IMR-90 (cell line): ENCODE data around the gene TAAR5. TPM values are rescaled to one million over a fixed set of nuclear protein-coding genes. Genes with fewer than 3 reads are reported as not detected.
"Not testable (repeated sequence)": the region's sequence is repeated elsewhere in the genome, so short reads cannot be mapped to it uniquely, and the experiment has no call there.

Source experiments
- ATAC-seq: fragments of 200-7000 bp; cut with Tn5 transposase; 2 replicates; pipeline ENCODE4 v1.9.1; 2020; ENCODE audit warnings: low read depth, mild to moderate bottlenecking, moderate library complexity
- BruUV-seq: library from RNA; stranded (reverse); fragments of 400-500 nt; replicated peaks from 2 replicates; lab custom pipeline; 2021; lab: Mats Ljungman, UMichigan
- CTCF ChIA-PET: fragments of 300-600 bp; formaldehyde crosslinking; extraction: SDS; loops from one replicate; lab custom pipeline; 2021; ENCODE audit warnings: antibody characterized with exemption; lab: Yijun Ruan, JAX
- POLR2A ChIA-PET: fragments of 300-600 bp; sonication (Branson Sonifier 250); formaldehyde crosslinking; loops from one replicate; lab custom pipeline; 2022; ENCODE audit warnings: antibody characterized with exemption; ENCODE audit not compliant: unreplicated experiment; lab: Charles Lee
- DNase-seq: peaks from one replicate; pipeline ENCODE4 v3.0.0; 2013
- H2AFZ ChIP-seq: replicated peaks from 2 replicates; pipeline ENCODE3; 2013; ENCODE audit warnings: low read length, mild to moderate bottlenecking; ENCODE audit not compliant: poor library complexity
- H2AK5ac ChIP-seq: 2 replicates; pipeline ENCODE4 v1.6.1; 2013; ENCODE audit warnings: low read depth, low read length, inconsistent platforms
- H2AK9ac ChIP-seq: replicated peaks from 2 replicates; pipeline ENCODE3; 2013; ENCODE audit warnings: mild to moderate bottlenecking, low read depth, low read length, moderate library complexity; ENCODE audit not compliant: poor library complexity
- H2BK120ac ChIP-seq: 2 replicates; pipeline ENCODE4 v1.6.1; 2013; ENCODE audit warnings: low read depth, low read length, inconsistent platforms
- H2BK15ac ChIP-seq: 3 replicates; pipeline ENCODE4 v1.6.1; 2013; ENCODE audit warnings: low read depth, low read length, inconsistent platforms
- H2BK20ac ChIP-seq: 2 replicates; pipeline ENCODE4 v1.6.1; 2013; ENCODE audit warnings: low read depth, mild to moderate bottlenecking, inconsistent platforms, low read length, moderate library complexity
- H2BK5ac ChIP-seq: 2 replicates; pipeline ENCODE4 v1.6.1; 2013; ENCODE audit warnings: mild to moderate bottlenecking, low read depth, low read length, inconsistent platforms; ENCODE audit not compliant: poor library complexity, severe bottlenecking
- H3K14ac ChIP-seq: replicated peaks from 2 replicates; pipeline ENCODE4 v1.6.1; 2013; ENCODE audit warnings: low read depth, low read length, inconsistent platforms
- H3K18ac ChIP-seq: 2 replicates; pipeline ENCODE4 v1.6.1; 2013; ENCODE audit warnings: low read depth, low read length, control low read depth
- H3K23ac ChIP-seq: 2 replicates; pipeline ENCODE4 v1.6.1; 2013; ENCODE audit warnings: low read depth, low read length, inconsistent platforms
- H3K27ac ChIP-seq: 2 replicates; pipeline ENCODE4 v1.5.1; 2013; ENCODE audit warnings: mild to moderate bottlenecking, control low read depth, low read length; ENCODE audit not compliant: insufficient read depth
- H3K27me3 ChIP-seq: 2 replicates; pipeline ENCODE4 v1.6.1; 2013; ENCODE audit warnings: low read length; ENCODE audit not compliant: control insufficient read depth, insufficient read depth
- H3K36me3 ChIP-seq: 2 replicates; pipeline ENCODE4 v1.6.1; 2013; ENCODE audit warnings: low read length, mixed read lengths; ENCODE audit not compliant: control insufficient read depth, insufficient read depth
- H3K4ac ChIP-seq: 2 replicates; pipeline ENCODE4 v1.6.1; 2013; ENCODE audit warnings: low read depth, low read length, inconsistent platforms
- H3K4me1 ChIP-seq: 2 replicates; pipeline ENCODE4 v1.6.1; 2013; ENCODE audit warnings: low read length, mixed read lengths; ENCODE audit not compliant: control insufficient read depth, insufficient read depth
- H3K4me2 ChIP-seq: 2 replicates; pipeline ENCODE4 v1.6.1; 2013; ENCODE audit warnings: low read depth, mild to moderate bottlenecking, control low read depth, low read length, moderate library complexity
- H3K4me3 ChIP-seq: 2 replicates; pipeline ENCODE4 v1.5.1; 2013; ENCODE audit warnings: low read depth, mild to moderate bottlenecking, control low read depth, low read length, moderate library complexity; ENCODE audit not compliant: insufficient read depth
- H3K56ac ChIP-seq: 2 replicates; pipeline ENCODE4 v1.6.1; 2013; ENCODE audit warnings: low read length, inconsistent platforms; ENCODE audit not compliant: insufficient read depth; ENCODE audit errors: extremely low read depth
- H3K79me1 ChIP-seq, 2 experiments: 2 replicates each; pipeline ENCODE4 v1.6.1; 2013; ENCODE audit warnings: low read length in 2 of 2, inconsistent platforms in 1 of 2, low read depth in 1 of 2
- H3K9ac ChIP-seq: 2 replicates; pipeline ENCODE4 v1.6.1; 2013; ENCODE audit warnings: low read depth, low read length, control low read depth
- H3K9me1 ChIP-seq: 2 replicates; pipeline ENCODE4 v1.6.1; 2013; ENCODE audit warnings: low read length, inconsistent platforms; ENCODE audit not compliant: insufficient read depth
- H3K9me3 ChIP-seq: 2 replicates; pipeline ENCODE4 v1.6.1; 2013; ENCODE audit warnings: low read length; ENCODE audit not compliant: control insufficient read depth, insufficient read depth
- H4K20me1 ChIP-seq: 2 replicates; pipeline ENCODE4 v1.6.1; 2013; ENCODE audit warnings: low read length, inconsistent platforms; ENCODE audit not compliant: insufficient read depth
- H4K5ac ChIP-seq: 2 replicates; pipeline ENCODE4 v1.6.1; 2013; ENCODE audit warnings: mild to moderate bottlenecking, low read depth, low read length, control low read depth
- H4K8ac ChIP-seq, 2 experiments: 2 replicates each; pipeline ENCODE4 v1.6.1; 2013; ENCODE audit warnings: low read depth in 2 of 2, low read length in 2 of 2, control low read depth in 1 of 2, inconsistent platforms in 1 of 2
- H4K91ac ChIP-seq: 2 replicates; pipeline ENCODE4 v1.6.1; 2013; ENCODE audit warnings: low read depth, low read length, inconsistent platforms; ENCODE audit not compliant: insufficient read depth
- WGBS, 2 experiments: methylation state at CpG; one replicate each; pipeline versions ENCODE4 v1.1.5 to v1.1.7; 2013; ENCODE audit warnings: missing lambda C conversion rate in 2 of 2; ENCODE audit not compliant: insufficient read length in 1 of 2; ENCODE audit errors: extremely low coverage in 2 of 2; 5-methylcytosine and 5-hydroxymethylcytosine counted together
- dilution Hi-C: fragments of 300-500 bp; cut with HindIII; formaldehyde crosslinking; loops from one replicate; pipeline ENCODE4 v1.14.3; 2018; ENCODE audit warnings: low sequenced_read_pairs; ENCODE audit not compliant: unreplicated experiment
- in situ Hi-C: fragments of 300-500 bp; cut with MboI; formaldehyde crosslinking; loops from 3 replicates; pipeline ENCODE4 v1.14.3; 2019; ENCODE audit warnings: low sequenced_read_pairs, inconsistent platforms, mixed read lengths
- intact Hi-C: fragments of 100-400 bp; cut with micrococcal nuclease; formaldehyde crosslinking; loops from 2 replicates; pipeline ENCODE4 v1.10.0; 2022
- polyA plus RNA-seq, 3 experiments: library from polyadenylated mRNA; depleted of rRNA; stranded (reverse); fragments of >200 nt; gene quantifications; 2 replicates each; pipeline ENCODE4 v1.2.3, GENCODE V29; 2012; ENCODE audit warnings: low replicate concordance in 1 of 3
- total RNA-seq: library from RNA; depleted of rRNA; stranded (reverse); fragments of >200 nt; gene quantifications from 2 replicates; pipeline ENCODE4 v1.2.3, GENCODE V29; 2012

TAAR5 gene
- total and polyA plus RNA-seq, 2 of the 4 experiments (the other 2 are of a cell fraction) = not detected

GRCh38 chr6:132637135-132637534 is 47.6 kb upstream of the TAAR5 start:
- dilution Hi-C loops, in situ Hi-C loops, H4K5ac ChIP-seq: not testable (repeated sequence)

GRCh38 chr6:132635906-132636305 is 46.4 kb upstream of the TAAR5 start:
- CTCF ChIA-PET, dilution Hi-C loops: not testable (repeated sequence)

More at GRCh38 chr6:132637135-132637534, 47.6 kb upstream of the TAAR5 start:
- POLR2A ChIA-PET, H3K79me1 ChIP-seq, H4K20me1 ChIP-seq, H2BK20ac ChIP-seq, H3K9me1 ChIP-seq, H2AFZ ChIP-seq, DNase-seq, H3K27ac ChIP-seq, CTCF ChIA-PET, H3K4ac ChIP-seq, H3K9ac ChIP-seq, H3K4me2 ChIP-seq, H3K4me3 ChIP-seq, intact Hi-C loops, H3K23ac ChIP-seq, H3K9me3 ChIP-seq, H2AK5ac ChIP-seq, H2BK5ac ChIP-seq, H3K36me3 ChIP-seq, H4K91ac ChIP-seq, H3K56ac ChIP-seq, ATAC-seq, H2BK120ac ChIP-seq, H2BK15ac ChIP-seq, H3K14ac ChIP-seq, BruUV-seq, H3K18ac ChIP-seq, H3K4me1 ChIP-seq, H4K8ac ChIP-seq, H2AK9ac ChIP-seq: not testable (repeated sequence)
- WGBS, 2 experiments = no CpG with 5 or more reads among the region's 1 CpG
- peaks cover 17% of the 10 kb centered on the region for H3K27me3 ChIP-seq

More at GRCh38 chr6:132635906-132636305, 46.4 kb upstream of the TAAR5 start:
- H2BK5ac ChIP-seq, BruUV-seq, H2AFZ ChIP-seq, H3K56ac ChIP-seq, H3K14ac ChIP-seq, H2AK9ac ChIP-seq, H3K9ac ChIP-seq, H2BK15ac ChIP-seq, POLR2A ChIA-PET, H2BK20ac ChIP-seq, H3K4me1 ChIP-seq, H3K4me3 ChIP-seq, H4K8ac ChIP-seq, H4K5ac ChIP-seq, H2AK5ac ChIP-seq, H4K91ac ChIP-seq, ATAC-seq, H3K27ac ChIP-seq, H4K20me1 ChIP-seq, H3K36me3 ChIP-seq, H3K79me1 ChIP-seq, H2BK120ac ChIP-seq, H3K23ac ChIP-seq, H3K9me3 ChIP-seq, in situ Hi-C loops, H3K18ac ChIP-seq, H3K4me2 ChIP-seq, H3K9me1 ChIP-seq, intact Hi-C loops, DNase-seq, H3K4ac ChIP-seq: not testable (repeated sequence)
- no CpG with 5 or more reads among the region's 3 CpGs for WGBS, 2 experiments
- H3K27me3 ChIP-seq = peaks cover 22% of the 10 kb centered on the region
